Measurements from ENCODE around the gene AGTR2.
"Not testable (repeated sequence)": the region's sequence is repeated elsewhere in the genome, so short reads cannot be mapped to it uniquely, and the experiment has no call there.

Gene AGTR2

DNA sequence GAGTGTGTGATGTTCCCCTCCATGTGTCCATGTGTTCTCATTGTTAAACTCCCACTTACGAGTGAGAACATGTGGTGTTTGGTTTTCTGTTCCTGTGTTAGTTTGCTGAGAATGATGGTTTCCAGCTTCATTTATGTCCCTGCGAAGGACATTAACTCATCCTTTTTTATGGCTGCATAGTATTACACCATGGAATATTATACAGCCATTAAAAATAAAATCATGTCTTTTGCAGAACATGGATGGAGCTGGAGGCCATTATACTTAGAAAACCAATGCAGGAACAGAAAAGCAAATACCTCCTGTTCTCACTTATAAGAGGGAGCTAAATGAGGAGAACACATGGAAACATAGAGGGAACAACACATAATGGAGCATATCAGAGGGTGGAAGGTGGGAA is 46.5 kb downstream of the AGTR2 start:
- not testable (repeated sequence) for H4K8ac ChIP-seq (ENCODE audit: low read length)

More for the DNA sequence above, 46.5 kb downstream of the AGTR2 start:
- H2AFZ ChIP-seq (ENCODE audit: low read depth, low read length); H3K9ac ChIP-seq (ENCODE audit: low read length); H3K27me3 ChIP-seq (ENCODE audit: control insufficient read depth in 1 of 2, insufficient read depth in 1 of 2, low read length in 2 of 2); H2BK5ac ChIP-seq (ENCODE audit: low read depth, low read length, poor library complexity, severe bottlenecking); H3K18ac ChIP-seq (ENCODE audit: low read depth in 1 of 2, low read length in 2 of 2); H3K4me3 ChIP-seq (ENCODE audit: insufficient read depth in 1 of 2, low read depth in 1 of 2, low read length in 2 of 2); H4K91ac ChIP-seq (ENCODE audit: low read length); H3K27ac ChIP-seq (ENCODE audit: low read length, poor library complexity, severe bottlenecking); H3K36me3 ChIP-seq (ENCODE audit: control insufficient read depth in 1 of 2, insufficient read depth in 2 of 2, low read depth in 1 of 2, low read length in 2 of 2); H2AK5ac ChIP-seq (ENCODE audit: low read length, severe bottlenecking); DNase-seq; H2BK120ac ChIP-seq (ENCODE audit: low read depth, low read length); H3K23ac ChIP-seq (ENCODE audit: low read length in 2 of 2); H2BK12ac ChIP-seq (ENCODE audit: low read length in 2 of 2); H3K4ac ChIP-seq (ENCODE audit: low read depth in 1 of 2, low read length in 2 of 2); H2BK15ac ChIP-seq (ENCODE audit: low read depth, poor library complexity, severe bottlenecking); H3K4me1 ChIP-seq (ENCODE audit: control insufficient read depth, insufficient read depth, low read depth, low read length); H3K9me3 ChIP-seq (ENCODE audit: control insufficient read depth, low read length); H3K14ac ChIP-seq (ENCODE audit: low read length in 2 of 2); H3K79me1 ChIP-seq (replicated peaks; ENCODE audit: low read length, poor library complexity, severe bottlenecking); H3K4me2 ChIP-seq (ENCODE audit: low read length, poor library complexity, severe bottlenecking): not testable (repeated sequence)
- no CpG with 5 or more reads among the region's 2 CpGs for WGBS

Data from mesenchymal stem cell (in vitro differentiated cells and primary cell).